Spinal cord (tissue), 10 donors: ENCODE measurements around the gene FOXP1. TPM values are rescaled to one million over a fixed set of nuclear protein-coding genes. Genes with fewer than 3 reads are reported as not detected.
A peak's percentile ranks its signal among the peaks of the same experiment; 100 is the strongest.

ENCODE experiments used
- DNase-seq, 6 donors: peaks; one replicate each; pipeline versions ENCODE4 v3.0.0 to v3.0.0-alpha.2; 2013 to 2015; ENCODE audit warnings: low spot score in 6 of 6, low read depth in 4 of 6
- H3K27ac ChIP-seq: one replicate; pipeline ENCODE4 v1.5.1; 2013; ENCODE audit warnings: low read depth, low read length, control low read depth
- H3K27me3 ChIP-seq: one replicate; pipeline ENCODE4 v1.6.1; 2013; ENCODE audit warnings: low read length; ENCODE audit not compliant: control insufficient read depth, insufficient read depth
- H3K36me3 ChIP-seq: one replicate; pipeline ENCODE4 v1.6.1; 2013; ENCODE audit warnings: low read length; ENCODE audit not compliant: control insufficient read depth, insufficient read depth
- H3K4me1 ChIP-seq: one replicate; pipeline ENCODE4 v1.6.1; 2013; ENCODE audit warnings: low read length; ENCODE audit not compliant: control insufficient read depth, insufficient read depth
- H3K4me3 ChIP-seq: one replicate; pipeline ENCODE4 v1.5.1; 2013; ENCODE audit warnings: low read depth, low read length, control low read depth
- H3K9me3 ChIP-seq: one replicate; pipeline ENCODE4 v1.6.1; 2013; ENCODE audit warnings: low read length; ENCODE audit not compliant: control insufficient read depth, insufficient read depth
- WGBS: methylation state at CpG from one replicate; pipeline ENCODE4 v1.1.5; 2013; ENCODE audit warnings: missing lambda C conversion rate; ENCODE audit not compliant: insufficient coverage; 5-methylcytosine and 5-hydroxymethylcytosine counted together
- polyA plus RNA-seq, 2 donors: library from polyadenylated mRNA; unstranded; fragments of 120-200 nt; gene quantifications; one replicate each; pipeline ENCODE4 v1.2.1, GENCODE V29; 2013; ENCODE audit not compliant: insufficient read length in 2 of 2
- total RNA-seq, 2 donors: library from RNA; depleted of rRNA in 1 of 2; stranded (reverse); fragments of 120-200 nt in 1 of 2; fragments of >200 nt in 1 of 2; gene quantifications; one replicate each; pipeline versions ENCODE4 v1.2.3 to v1.2.4, GENCODE V29; 2013 to 2014
- donor health status: healthy.

Gene FOXP1
- total and polyA plus RNA-seq, 4 donors: 27.4 to 118 (median 66.1) TPM

DNA sequence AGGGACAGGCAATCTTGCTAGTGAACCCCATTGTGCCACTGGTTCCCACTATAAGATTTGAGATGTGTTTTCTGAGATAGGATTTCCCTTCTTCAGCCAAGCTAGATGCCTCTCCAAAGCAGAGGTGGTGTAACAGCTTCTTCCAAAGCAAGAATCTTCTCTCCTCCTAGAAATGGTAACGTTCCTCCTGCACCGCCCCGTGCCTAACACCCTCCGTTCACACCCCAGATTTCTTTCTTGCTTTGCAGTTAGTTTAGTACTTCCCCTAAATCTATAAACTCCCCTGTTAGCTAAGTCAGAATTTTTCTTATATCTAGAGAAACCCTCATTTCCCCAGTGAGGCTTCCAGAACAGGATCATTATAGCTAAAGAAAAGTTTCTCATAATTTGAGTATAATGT, 653.5 kb downstream of the FOXP1 start:
- H3K9me3 ChIP-seq: no peaks in the 10 kb centered on the region
- no peaks in the 10 kb centered on the region for H3K4me1 ChIP-seq
- no peak overlapping the region for H3K27ac ChIP-seq
- 90% methylated on average over 4 of the region's 4 CpGs for WGBS
- no peaks in the 10 kb centered on the region for H3K27me3 ChIP-seq
- no peak overlapping the region for H3K4me3 ChIP-seq
- no peaks in the 10 kb centered on the region for H3K36me3 ChIP-seq
- DNase-seq: no peak

GRCh38 chr3:70927239-70927638, 656.3 kb downstream of the FOXP1 start:
- Histone ChIP-seq H3K27me3 (no peaks in the 10 kb centered on the region), H3K36me3 (no peaks in the 10 kb centered on the region), H3K4me1 (no peaks in the 10 kb centered on the region), H3K4me3 (no peak overlapping the region), H3K9me3 (no peaks in the 10 kb centered on the region), H3K27ac (no peak overlapping the region)
- no peak for DNase-seq
- no CpG with 5 or more reads among the region's 4 CpGs for WGBS

DNA sequence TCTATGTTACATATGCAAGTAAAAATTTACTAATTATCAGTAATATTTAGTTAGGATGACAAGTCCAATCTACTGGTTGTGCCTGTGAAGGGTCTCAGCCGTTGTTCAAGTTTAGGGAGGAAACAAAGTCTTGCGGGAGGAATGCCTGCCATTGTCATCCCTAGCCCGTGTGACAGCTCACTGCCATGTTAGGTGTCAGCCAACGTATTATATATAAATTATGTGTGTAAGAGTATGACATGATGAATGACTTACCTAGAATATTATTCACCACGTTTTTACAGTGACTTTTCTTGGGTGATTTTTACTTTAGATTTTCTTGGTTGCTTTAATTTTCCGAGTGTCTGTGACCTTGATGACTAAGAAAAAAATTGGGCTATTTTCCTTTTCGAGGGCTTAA, 656.7 kb downstream of the FOXP1 start:
- Histone ChIP-seq H3K36me3 (no peaks in the 10 kb centered on the region), H3K4me3 (no peak overlapping the region), H3K9me3 (no peaks in the 10 kb centered on the region), H3K27me3 (no peaks in the 10 kb centered on the region), H3K4me1 (no peaks in the 10 kb centered on the region), H3K27ac (no peak overlapping the region)
- DNase-seq: no peak
- 100% methylated on average over 2 of the region's 7 CpGs for WGBS

GRCh38 chr3:70919661-70920060, 663.9 kb downstream of the FOXP1 start:
- WGBS: no CpG with 5 or more reads among the region's 3 CpGs

GRCh38 chr3:70919091-70919490, 664.4 kb downstream of the FOXP1 start:
- Histone ChIP-seq H3K27ac (no peak overlapping the region), H3K9me3 (no peaks in the 10 kb centered on the region), H3K4me3 (no peak overlapping the region), H3K27me3 (no peaks in the 10 kb centered on the region), H3K4me1 (no peaks in the 10 kb centered on the region), H3K36me3 (no peaks in the 10 kb centered on the region)
- 90% methylated on average over 4 of the region's 7 CpGs for WGBS
- DNase-seq: no peak

More at GRCh38 chr3:70919661-70920060, 663.9 kb downstream of the FOXP1 start:
- H3K4me1 ChIP-seq: no peaks in the 10 kb centered on the region
- no peak for DNase-seq
- H3K27me3 ChIP-seq: no peaks in the 10 kb centered on the region
- H3K36me3 ChIP-seq: no peaks in the 10 kb centered on the region
- H3K4me3 ChIP-seq: no peak overlapping the region
- H3K27ac ChIP-seq: no peak overlapping the region
- no peaks in the 10 kb centered on the region for H3K9me3 ChIP-seq

GRCh38 chr3:70916375-70917055, 667.0 kb downstream of the FOXP1 start:
- H3K9me3 ChIP-seq: no peaks in the 10 kb centered on the region
- no CpG with 5 or more reads among the region's 4 CpGs for WGBS
- peak in 2 of 6 donors; percentile 17 to 41 for DNase-seq
- H3K27me3 ChIP-seq: no peaks in the 10 kb centered on the region
- H3K4me1 ChIP-seq: no peaks in the 10 kb centered on the region
- H3K4me3 ChIP-seq: no peak overlapping the region
- no peaks in the 10 kb centered on the region for H3K36me3 ChIP-seq
- H3K27ac ChIP-seq: no peak overlapping the region

GRCh38 chr3:70914862-70915261, 668.7 kb downstream of the FOXP1 start:
- WGBS: no CpG with 5 or more reads among the region's 1 CpG

DNA sequence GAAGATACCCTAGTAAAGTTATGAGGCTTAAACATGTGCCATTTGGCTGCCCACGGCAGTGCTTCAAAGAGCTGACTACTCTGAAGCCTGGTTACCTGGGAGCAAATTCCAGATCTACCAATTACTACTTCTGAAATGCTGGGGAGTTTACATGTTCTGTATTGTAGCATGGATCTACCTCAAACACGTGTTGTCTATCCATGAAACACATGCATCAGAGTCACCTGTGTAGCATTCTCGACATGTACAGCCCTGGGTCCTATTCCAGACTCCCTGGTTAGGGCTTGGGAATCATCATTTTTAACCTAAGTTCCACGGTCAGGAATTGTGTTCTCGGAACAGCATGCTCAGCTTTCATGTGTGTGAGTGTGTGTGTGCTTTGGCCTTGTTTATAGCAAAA, 671.8 kb downstream of the FOXP1 start:
- DNase-seq: no peak
- Histone ChIP-seq H3K9me3 (no peaks in the 10 kb centered on the region), H3K36me3 (no peaks in the 10 kb centered on the region), H3K4me3 (no peak overlapping the region), H3K27me3 (no peaks in the 10 kb centered on the region), H3K27ac (no peak overlapping the region), H3K4me1 (no peaks in the 10 kb centered on the region)
- WGBS: 100% methylated on average over 1 of the region's 5 CpGs

More at GRCh38 chr3:70914862-70915261, 668.7 kb downstream of the FOXP1 start:
- H3K27me3 ChIP-seq: no peaks in the 10 kb centered on the region
- DNase-seq: peak in 1 of 6 donors; percentile 13
- no peak overlapping the region for H3K27ac ChIP-seq
- H3K36me3 ChIP-seq: no peaks in the 10 kb centered on the region
- H3K9me3 ChIP-seq: no peaks in the 10 kb centered on the region
- H3K4me3 ChIP-seq: no peak overlapping the region
- no peaks in the 10 kb centered on the region for H3K4me1 ChIP-seq

DNA sequence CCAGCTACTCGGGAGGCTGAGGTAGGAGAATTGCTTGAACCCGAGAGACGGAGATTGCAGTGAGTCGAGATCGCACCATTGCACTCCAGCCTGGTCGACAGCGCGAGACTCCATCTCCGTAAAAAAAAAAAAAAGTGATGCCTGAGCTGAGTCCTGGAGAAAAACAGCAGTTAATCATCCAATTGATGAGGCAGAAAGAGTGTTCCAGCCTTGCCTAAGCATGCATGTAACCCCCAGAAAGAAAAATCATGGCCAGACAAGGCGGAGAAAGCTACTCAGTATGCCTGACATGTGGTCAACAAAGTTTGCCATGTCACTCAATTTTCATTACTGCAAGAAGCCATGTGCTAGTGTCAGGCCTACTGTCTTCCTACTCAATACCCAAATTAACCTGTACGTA, 678.0 kb downstream of the FOXP1 start:
- Histone ChIP-seq H3K27ac (no peak overlapping the region), H3K27me3 (no peaks in the 10 kb centered on the region), H3K4me3 (no peak overlapping the region), H3K36me3 (no peaks in the 10 kb centered on the region), H3K9me3 (no peaks in the 10 kb centered on the region), H3K4me1 (no peaks in the 10 kb centered on the region)
- 98% methylated on average over 9 of the region's 11 CpGs for WGBS
- no peak for DNase-seq
